Liver (tissue), 9 donors: Measurements from ENCODE around the gene ASPG. TPM values are rescaled to one million over a fixed set of nuclear protein-coding genes. Genes with fewer than 3 reads are reported as not detected.

ENCODE experiments used
- DNase-seq: peaks from one replicate; pipeline ENCODE4 v3.0.0-alpha.2; 2017; ENCODE audit warnings: low spot score
- H3K27ac ChIP-seq, 2 donors: one replicate each; pipeline ENCODE4 v1.7.0; 2013; ENCODE audit warnings: inconsistent platforms in 2 of 2, low read length in 2 of 2, control low read depth in 1 of 2, low read depth in 1 of 2, mild to moderate bottlenecking in 1 of 2
- H3K27me3 ChIP-seq, 4 donors: one replicate each; pipeline versions ENCODE4 v1.6.1 to v1.7.0; 2013; ENCODE audit warnings: low read length in 3 of 4, inconsistent platforms in 1 of 4, mild to moderate bottlenecking in 1 of 4, moderate library complexity in 1 of 4; ENCODE audit not compliant: control insufficient read depth in 4 of 4, insufficient read depth in 4 of 4
- H3K36me3 ChIP-seq, 4 donors: one replicate each; pipeline versions ENCODE4 v1.6.1 to v1.7.0; 2013; ENCODE audit warnings: low read length in 3 of 4, mild to moderate bottlenecking in 3 of 4, low read depth in 1 of 4, moderate library complexity in 1 of 4; ENCODE audit not compliant: control insufficient read depth in 4 of 4, insufficient read depth in 3 of 4
- H3K4me1 ChIP-seq, 4 donors: one replicate each; pipeline versions ENCODE4 v1.6.1 to v1.7.0; 2013; ENCODE audit warnings: low read length in 3 of 4, mild to moderate bottlenecking in 3 of 4, moderate library complexity in 1 of 4; ENCODE audit not compliant: control insufficient read depth in 4 of 4, insufficient read depth in 4 of 4
- H3K4me3 ChIP-seq, 3 donors: one replicate each; pipeline versions ENCODE4 v1.6.1 to v1.7.0; 2013; ENCODE audit warnings: low read length in 3 of 3, control low read depth in 1 of 3, low read depth in 1 of 3, mild to moderate bottlenecking in 1 of 3
- H3K9ac ChIP-seq, 2 donors: one replicate each; pipeline ENCODE4 v1.7.0; 2013; ENCODE audit warnings: low read length in 2 of 2, mild to moderate bottlenecking in 2 of 2, moderate library complexity in 2 of 2, control low read depth in 1 of 2, low read depth in 1 of 2
- H3K9me3 ChIP-seq, 4 donors: one replicate each; pipeline versions ENCODE4 v1.6.1 to v1.7.0; 2013; ENCODE audit warnings: low read length in 3 of 4; ENCODE audit not compliant: control insufficient read depth in 4 of 4
- EGR1 ChIP-seq, 2 donors: IDR thresholded peaks; 2 replicates each; pipeline ENCODE4 v1.6.1; 2016 to 2018; ENCODE audit warnings: antibody characterized with exemption in 2 of 2, low read depth in 2 of 2
- FOXA2 ChIP-seq: IDR thresholded peaks from 2 replicates; pipeline ENCODE4 v1.6.1; 2016; ENCODE audit warnings: antibody characterized with exemption
- GABPA ChIP-seq, 2 donors: IDR thresholded peaks in 1 of 2; conservative IDR thresholded peaks in 1 of 2; 2 replicates each; pipeline ENCODE4 v1.6.1; 2016; ENCODE audit warnings: antibody characterized with exemption in 2 of 2, mild to moderate bottlenecking in 1 of 2, moderate library complexity in 1 of 2
- NR2F2 ChIP-seq: IDR thresholded peaks from 2 replicates; pipeline ENCODE4 v1.6.1; 2016; ENCODE audit warnings: antibody characterized with exemption
- RAD21 ChIP-seq, 2 donors: IDR thresholded peaks; 2 replicates each; pipeline ENCODE4 v1.6.1; 2016; ENCODE audit warnings: antibody characterized with exemption in 2 of 2, mild to moderate bottlenecking in 2 of 2
- WGBS: extraction: QIAGEN DNeasy Blood & Tissue Kit; methylation state at CpG from one replicate; pipeline ENCODE4 v1.1.7; 2013; 5-methylcytosine and 5-hydroxymethylcytosine counted together
- polyA plus RNA-seq, 2 donors: library from polyadenylated mRNA; stranded (reverse) in 1 of 2; unstranded in 1 of 2; fragments of 200-250 nt in 1 of 2; fragments of >200 nt in 1 of 2; fragmentation: Nextera tagmentation in 1 of 2; extraction: Ambion mirVana in 1 of 2; gene quantifications; one replicate each; pipeline versions ENCODE4 v1.2.1 to v1.2.3, GENCODE V29; 2013 to 2015
- total RNA-seq, 2 donors: library from RNA; depleted of rRNA; stranded (reverse); fragments of >200 nt; gene quantifications; one replicate each; pipeline ENCODE4 v1.2.3, GENCODE V29; 2014
- TF ChIP-seq, protein P1 (sequence below): IDR thresholded peaks from 2 replicates; pipeline ENCODE4 v1.6.1; 2016; ENCODE audit warnings: antibody characterized with exemption
- TF ChIP-seq, protein P2 (sequence below): IDR thresholded peaks from 2 replicates; pipeline ENCODE4 v1.6.1; 2016; ENCODE audit warnings: antibody characterized with exemption, mild to moderate bottlenecking
- donor health status: healthy.
- donor health status: healthy.
- donor health status: healthy.
- donor health status: healthy.
- donor health status: healthy.

ASPG gene
- total and polyA plus RNA-seq, 4 donors, result 42.4 to 158 (median 110) TPM

DNA sequence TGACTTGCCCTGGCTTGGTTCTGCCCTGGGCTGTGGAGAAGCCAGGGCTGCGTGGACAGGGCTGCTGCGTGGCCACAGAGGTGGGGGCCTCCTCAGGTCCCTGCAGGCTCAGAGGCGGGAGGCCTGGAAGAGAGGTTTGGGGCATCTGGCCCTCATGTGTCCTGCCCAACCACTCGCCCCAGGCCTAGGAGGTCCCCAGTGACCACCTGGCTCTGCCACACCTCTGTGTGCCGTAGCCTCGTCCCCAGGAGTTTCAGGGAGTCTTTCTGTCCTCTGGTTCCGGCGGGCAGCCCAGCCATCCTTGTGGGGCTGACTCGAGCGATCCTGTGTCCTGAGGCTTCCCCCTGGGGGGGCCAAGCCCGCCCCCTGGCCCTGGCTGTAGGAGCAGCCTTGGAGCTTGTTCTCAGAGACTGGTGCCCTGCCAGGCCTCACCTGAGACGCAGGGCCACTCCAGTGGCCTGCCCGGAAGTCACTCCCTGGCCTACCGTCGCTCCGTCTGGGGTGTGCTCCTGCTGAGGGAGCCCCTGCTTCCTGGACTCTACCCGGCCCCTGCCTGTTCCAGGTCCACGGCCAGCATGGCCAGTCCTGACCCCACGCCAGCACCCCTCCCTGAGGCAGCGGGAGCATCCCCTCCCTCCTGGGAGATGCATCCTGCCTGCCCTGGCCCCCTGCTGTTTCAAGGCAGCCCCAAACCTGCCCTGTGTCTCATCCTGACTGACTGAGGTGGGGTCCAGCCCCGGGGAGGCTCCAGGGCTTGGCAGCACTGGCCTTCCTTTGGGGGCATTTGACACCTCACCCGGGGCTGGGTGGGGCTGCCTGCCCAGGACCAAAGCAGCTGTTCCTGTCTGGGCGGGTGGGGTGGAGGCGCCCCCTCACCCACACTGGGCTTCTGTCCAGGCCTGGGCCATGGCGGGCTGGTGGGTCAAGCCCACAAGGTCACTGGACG is 13.9 kb downstream of the ASPG start:
- Histone ChIP-seq H3K36me3 (peaks cover 0 to 21% (median 8%) of the 10 kb centered on the region in 4 donors), H3K4me1 (peaks cover 0 to 4% (median 1%) of the 10 kb centered on the region in 4 donors), H3K9me3 (no peaks in the 10 kb centered on the region), H3K27me3 (no peaks in the 10 kb centered on the region), H3K9ac (no peak overlapping the region), H3K27ac (no peak overlapping the region), H3K4me3 (no peak overlapping the region)
- TF ChIP-seq GABPA (IDR thresholded peaks at IDR 0.05 in 1 of 2, conservative IDR thresholded peaks at IDR 0.05 in 1 of 2), result no peak
- TF ChIP-seq, protein P1, sequence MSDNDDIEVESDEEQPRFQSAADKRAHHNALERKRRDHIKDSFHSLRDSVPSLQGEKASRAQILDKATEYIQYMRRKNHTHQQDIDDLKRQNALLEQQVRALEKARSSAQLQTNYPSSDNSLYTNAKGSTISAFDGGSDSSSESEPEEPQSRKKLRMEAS, result no peak
- DNase-seq, result no peak
- WGBS, result 88% methylated on average over 26 of the region's 26 CpGs

DNA sequence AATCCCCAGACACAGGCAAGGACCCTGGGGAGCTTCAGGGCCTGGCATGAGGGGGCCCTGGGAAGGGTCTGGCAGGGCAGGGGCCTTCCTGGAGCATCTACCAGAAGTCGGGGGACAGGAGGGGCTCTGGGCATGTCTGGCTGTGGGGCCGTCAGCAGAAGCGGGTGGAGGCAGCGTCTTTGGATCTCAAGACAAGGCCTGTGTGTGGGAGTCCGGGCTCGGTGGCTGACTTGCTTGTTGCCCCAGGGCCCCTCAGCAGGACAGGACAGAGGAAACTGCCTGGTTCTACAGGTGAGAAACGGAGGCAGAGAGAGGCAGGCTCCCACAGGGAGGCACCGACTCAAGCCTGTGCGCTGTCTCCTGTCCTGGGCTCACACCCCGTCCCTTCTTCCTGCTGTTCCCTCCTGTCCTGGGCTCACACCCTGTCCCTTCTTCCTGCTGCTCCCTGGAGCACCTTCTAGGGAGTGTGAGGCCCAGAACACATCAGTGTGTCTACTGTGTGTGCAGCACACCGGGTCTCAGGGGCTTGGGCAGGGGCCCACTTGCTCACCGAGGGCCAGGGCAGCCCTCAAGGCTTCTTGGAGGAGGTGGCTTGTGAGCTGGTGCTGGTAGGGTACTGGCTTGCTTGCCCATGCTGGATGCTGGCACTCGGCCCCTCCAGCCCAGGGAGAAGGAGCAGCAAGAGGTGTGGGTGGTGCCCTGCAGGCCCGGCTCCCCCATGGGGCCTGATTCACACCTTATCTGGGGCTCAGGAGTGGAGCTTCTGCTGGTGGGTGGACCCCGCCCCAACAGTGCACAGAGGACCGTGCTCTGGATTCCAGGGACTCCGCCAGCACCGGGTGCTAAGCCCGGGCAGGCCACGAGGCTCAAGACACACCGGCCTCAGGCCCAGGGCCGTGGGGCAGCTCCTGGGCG is 14.9 kb downstream of the ASPG start:
- H3K27ac ChIP-seq, result no peak overlapping the region
- H3K27me3 ChIP-seq, result no peaks in the 10 kb centered on the region
- peaks cover 0 to 21% (median 8%) of the 10 kb centered on the region in 4 donors for H3K36me3 ChIP-seq
- no peak overlapping the region for H3K9ac ChIP-seq
- no peak overlapping the region for H3K4me3 ChIP-seq
- H3K9me3 ChIP-seq, result no peaks in the 10 kb centered on the region
- DNase-seq, result no peak
- H3K4me1 ChIP-seq, result no peaks in the 10 kb centered on the region
- TF ChIP-seq, protein P2, sequence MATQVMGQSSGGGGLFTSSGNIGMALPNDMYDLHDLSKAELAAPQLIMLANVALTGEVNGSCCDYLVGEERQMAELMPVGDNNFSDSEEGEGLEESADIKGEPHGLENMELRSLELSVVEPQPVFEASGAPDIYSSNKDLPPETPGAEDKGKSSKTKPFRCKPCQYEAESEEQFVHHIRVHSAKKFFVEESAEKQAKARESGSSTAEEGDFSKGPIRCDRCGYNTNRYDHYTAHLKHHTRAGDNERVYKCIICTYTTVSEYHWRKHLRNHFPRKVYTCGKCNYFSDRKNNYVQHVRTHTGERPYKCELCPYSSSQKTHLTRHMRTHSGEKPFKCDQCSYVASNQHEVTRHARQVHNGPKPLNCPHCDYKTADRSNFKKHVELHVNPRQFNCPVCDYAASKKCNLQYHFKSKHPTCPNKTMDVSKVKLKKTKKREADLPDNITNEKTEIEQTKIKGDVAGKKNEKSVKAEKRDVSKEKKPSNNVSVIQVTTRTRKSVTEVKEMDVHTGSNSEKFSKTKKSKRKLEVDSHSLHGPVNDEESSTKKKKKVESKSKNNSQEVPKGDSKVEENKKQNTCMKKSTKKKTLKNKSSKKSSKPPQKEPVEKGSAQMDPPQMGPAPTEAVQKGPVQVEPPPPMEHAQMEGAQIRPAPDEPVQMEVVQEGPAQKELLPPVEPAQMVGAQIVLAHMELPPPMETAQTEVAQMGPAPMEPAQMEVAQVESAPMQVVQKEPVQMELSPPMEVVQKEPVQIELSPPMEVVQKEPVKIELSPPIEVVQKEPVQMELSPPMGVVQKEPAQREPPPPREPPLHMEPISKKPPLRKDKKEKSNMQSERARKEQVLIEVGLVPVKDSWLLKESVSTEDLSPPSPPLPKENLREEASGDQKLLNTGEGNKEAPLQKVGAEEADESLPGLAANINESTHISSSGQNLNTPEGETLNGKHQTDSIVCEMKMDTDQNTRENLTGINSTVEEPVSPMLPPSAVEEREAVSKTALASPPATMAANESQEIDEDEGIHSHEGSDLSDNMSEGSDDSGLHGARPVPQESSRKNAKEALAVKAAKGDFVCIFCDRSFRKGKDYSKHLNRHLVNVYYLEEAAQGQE, result no peak
- whole genome bisulfite sequencing, result 85% methylated on average over 23 of the region's 23 CpGs

DNA sequence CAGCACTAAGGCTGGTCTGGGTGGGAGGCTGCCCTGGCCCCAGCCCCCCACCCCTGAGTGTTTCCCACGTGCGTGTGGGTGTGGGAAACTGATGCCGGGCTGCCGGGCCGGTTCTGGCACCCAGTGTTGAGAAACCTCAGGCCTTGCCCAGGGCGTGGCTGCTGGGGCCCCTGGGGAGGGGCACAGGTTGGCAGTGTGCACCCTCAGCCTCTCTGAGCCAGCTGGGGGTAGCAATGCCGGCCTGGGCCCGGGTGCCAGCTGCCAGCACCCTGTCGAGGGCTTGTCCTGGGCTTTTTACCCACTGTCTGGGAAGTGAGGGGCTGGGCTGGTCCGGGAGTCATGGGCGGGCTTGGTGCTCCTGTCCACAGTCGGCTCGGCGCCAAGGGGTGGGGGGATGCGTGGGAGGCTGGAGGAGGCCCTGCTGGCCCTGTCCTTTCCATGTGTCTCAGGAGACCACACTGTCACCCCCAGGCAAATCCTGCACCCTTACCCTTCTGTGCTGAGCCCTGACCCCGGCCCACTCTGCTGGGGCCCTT is 15.7 kb downstream of the ASPG start:
- H3K27me3 ChIP-seq, result no peaks in the 10 kb centered on the region
- H3K27ac ChIP-seq, result no peak overlapping the region
- DNase-seq, result no peak
- no peak overlapping the region for H3K9ac ChIP-seq
- TF ChIP-seq FOXA2 (no peak), NR2F2 (no peak), EGR1 (IDR thresholded peaks at IDR 0.05; ENCODE audit: low read depth in 2 of 2) (no peak), GABPA (IDR thresholded peaks at IDR 0.05 in 1 of 2, conservative IDR thresholded peaks at IDR 0.05 in 1 of 2) (no peak), RAD21 (IDR thresholded peaks at IDR 0.05) (no peak)
- H3K36me3 ChIP-seq, result peaks cover 0 to 19% (median 5%) of the 10 kb centered on the region in 4 donors
- no peak overlapping the region for H3K4me3 ChIP-seq
- 68% methylated on average over 16 of the region's 16 CpGs for WGBS
- H3K9me3 ChIP-seq, result no peaks in the 10 kb centered on the region
- H3K4me1 ChIP-seq, result no peaks in the 10 kb centered on the region
